ENCODE measurements around the gene SYPL1. TPM values are rescaled to one million over a fixed set of nuclear protein-coding genes. Genes with fewer than 3 reads are reported as not detected.

The SYPL1 gene
- total RNA-seq, 1 experiment from 2014 or later, result 35.6 TPM

- no peak for DNase-seq (ENCODE audit: low read depth)
- in situ Hi-C loops (cut with HindIII; ENCODE audit: low pct_unique_long_range_greater_than_20kb, low sequenced_read_pairs), result no loop called here
Observed at GRCh38 chr7:106126170-106126938, 14.2 kb upstream of the SYPL1 start.

DNA sequence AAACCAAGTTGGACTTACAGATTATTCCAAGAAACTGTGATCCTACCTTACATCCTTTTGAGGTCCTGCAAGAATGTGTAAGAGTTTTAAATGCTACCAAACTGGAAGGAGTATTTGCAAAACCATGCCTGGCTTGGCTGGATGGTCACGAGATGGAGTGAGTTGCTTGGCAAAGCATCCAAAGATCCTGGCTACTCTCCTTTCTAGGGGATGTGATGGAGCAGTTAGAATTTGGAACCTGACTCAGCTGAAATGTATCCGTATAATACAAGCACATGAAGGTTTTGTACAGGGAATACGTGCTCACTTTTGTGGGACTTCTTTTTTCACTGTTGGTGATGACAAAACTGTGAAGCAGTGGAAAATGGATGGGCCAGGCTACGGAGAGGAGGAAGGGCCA is 13.3 kb upstream of the SYPL1 start:
- in situ Hi-C loops (cut with HindIII; ENCODE audit: low pct_unique_long_range_greater_than_20kb, low sequenced_read_pairs), result no loop called here
- DNase-seq (ENCODE audit: low read depth), result no peak

GRCh38 chr7:106124186-106124585 is 12.1 kb upstream of the SYPL1 start:
- in situ Hi-C loops (cut with HindIII; ENCODE audit: low pct_unique_long_range_greater_than_20kb, low sequenced_read_pairs), result no loop called here
- DNase-seq (ENCODE audit: low read depth), result no peak

GRCh38 chr7:106122713-106123112 is 10.6 kb upstream of the SYPL1 start:
- in situ Hi-C loops (cut with HindIII; ENCODE audit: low pct_unique_long_range_greater_than_20kb, low sequenced_read_pairs), result no loop called here
- DNase-seq (ENCODE audit: low read depth), result no peak

GRCh38 chr7:106121189-106121810 is 9.2 kb upstream of the SYPL1 start:
- in situ Hi-C loops (cut with HindIII; ENCODE audit: low pct_unique_long_range_greater_than_20kb, low sequenced_read_pairs), result no loop called here
- DNase-seq (ENCODE audit: low read depth), result no peak

DNA sequence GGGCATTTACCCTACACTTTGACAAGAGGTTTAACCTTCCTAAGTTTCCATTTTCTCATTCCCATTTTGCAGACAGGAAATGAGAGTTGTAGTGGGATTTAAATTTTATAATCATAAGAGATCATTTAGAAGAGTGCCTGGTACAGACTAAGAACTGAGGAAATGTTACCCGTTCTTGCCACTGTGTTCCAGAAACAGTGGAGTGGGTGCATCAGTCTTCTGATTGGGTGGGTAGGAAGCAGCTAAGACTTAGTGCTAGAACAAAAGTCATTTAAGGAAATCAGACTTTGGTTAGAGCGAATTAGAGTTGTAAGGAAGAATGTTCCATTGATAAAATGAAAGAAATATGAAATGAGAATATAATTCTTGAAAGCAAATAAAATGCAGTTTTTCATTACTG is 8.4 kb upstream of the SYPL1 start:
- no peak for DNase-seq (ENCODE audit: low read depth)
- in situ Hi-C loops (cut with HindIII; ENCODE audit: low pct_unique_long_range_greater_than_20kb, low sequenced_read_pairs), result no loop called here

DNA sequence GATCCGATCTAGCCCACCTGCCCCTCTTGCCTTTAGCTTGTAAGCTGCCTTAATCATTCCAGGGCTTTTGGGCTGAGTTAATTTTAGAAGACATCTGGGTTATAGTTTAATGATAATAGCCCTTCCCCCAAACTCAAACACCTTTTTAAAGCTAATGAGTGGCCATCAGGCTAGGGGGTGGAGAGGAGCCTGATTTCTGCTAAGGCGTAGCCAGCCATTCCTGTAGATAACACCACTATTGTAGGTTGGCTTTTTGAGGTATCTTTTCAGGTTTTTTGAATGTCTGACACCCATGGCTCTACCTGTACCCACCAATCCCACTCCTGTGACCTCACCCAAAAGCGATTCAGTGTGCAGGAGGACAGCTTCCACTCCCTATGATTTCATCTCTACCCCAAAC is 7.6 kb upstream of the SYPL1 start:
- DNase-seq (ENCODE audit: low read depth), result no peak
- in situ Hi-C loops (cut with HindIII; ENCODE audit: low pct_unique_long_range_greater_than_20kb, low sequenced_read_pairs), result no loop called here

GRCh38 chr7:106117786-106118544 is 5.9 kb upstream of the SYPL1 start:
- in situ Hi-C loops (cut with HindIII; ENCODE audit: low pct_unique_long_range_greater_than_20kb, low sequenced_read_pairs), result no loop called here
- no peak for DNase-seq (ENCODE audit: low read depth)

GRCh38 chr7:106116161-106116704 is 4.1 kb upstream of the SYPL1 start:
- in situ Hi-C loops (cut with HindIII; ENCODE audit: low pct_unique_long_range_greater_than_20kb, low sequenced_read_pairs), result no loop called here
- no peak for DNase-seq (ENCODE audit: low read depth)

DNA sequence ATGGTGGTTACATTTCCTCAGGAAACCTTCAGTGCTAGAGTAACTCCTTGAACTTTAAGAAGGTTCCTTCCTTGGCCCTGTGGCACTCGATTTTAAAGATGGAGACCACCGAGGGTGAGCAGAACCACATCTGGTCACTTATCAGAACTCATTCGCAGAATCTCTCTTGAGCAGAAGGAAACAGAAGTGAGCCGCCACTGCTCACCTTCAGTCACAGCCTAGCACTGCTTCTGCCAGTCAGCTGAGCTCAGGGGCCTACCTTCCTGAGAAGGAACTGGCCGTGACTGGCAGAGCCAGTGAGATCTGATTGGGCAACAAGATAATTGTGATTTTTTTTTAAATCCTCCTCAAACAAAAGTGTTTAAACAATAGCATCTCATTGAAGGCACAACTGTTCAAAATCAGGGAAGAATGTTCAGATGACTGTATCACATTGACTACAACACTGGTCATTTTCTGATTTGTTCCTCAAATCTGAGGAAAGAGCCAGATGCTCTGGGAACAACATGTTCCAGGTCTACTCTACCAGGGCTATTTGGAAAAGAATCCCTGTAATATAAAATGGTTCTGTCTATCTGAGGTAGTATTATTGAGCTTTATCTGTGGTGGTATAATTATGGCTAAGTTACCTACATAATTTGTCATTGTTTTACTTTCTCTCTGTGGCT is 2.7 kb upstream of the SYPL1 start:
- in situ Hi-C loops (cut with HindIII; ENCODE audit: low pct_unique_long_range_greater_than_20kb, low sequenced_read_pairs), result no loop called here
- DNase-seq (ENCODE audit: low read depth), result no peak

DNA sequence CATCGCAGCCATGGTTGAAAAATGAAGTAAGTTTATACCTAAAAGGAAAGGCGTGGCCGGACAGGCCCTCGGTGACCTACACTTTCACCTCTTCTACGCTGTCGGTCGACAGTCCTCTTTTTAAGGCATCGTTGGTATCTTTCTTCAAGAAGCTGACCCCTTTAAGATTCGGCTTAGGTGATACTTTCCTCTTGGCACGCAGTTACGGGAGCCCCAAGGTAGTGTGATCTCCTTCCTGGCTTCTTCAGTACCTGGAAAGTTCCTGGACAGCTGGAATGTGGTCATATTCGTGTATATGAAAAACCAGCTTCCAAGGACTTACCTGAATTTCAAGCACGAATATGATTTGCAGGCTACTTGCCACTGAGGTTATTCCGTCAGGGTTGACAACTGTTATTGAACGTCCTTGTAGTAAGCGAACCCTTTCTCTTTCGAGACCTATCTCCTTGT is 885 bp upstream of the SYPL1 start:
- in situ Hi-C loops (cut with HindIII; ENCODE audit: low pct_unique_long_range_greater_than_20kb, low sequenced_read_pairs), result no loop called here

DNA sequence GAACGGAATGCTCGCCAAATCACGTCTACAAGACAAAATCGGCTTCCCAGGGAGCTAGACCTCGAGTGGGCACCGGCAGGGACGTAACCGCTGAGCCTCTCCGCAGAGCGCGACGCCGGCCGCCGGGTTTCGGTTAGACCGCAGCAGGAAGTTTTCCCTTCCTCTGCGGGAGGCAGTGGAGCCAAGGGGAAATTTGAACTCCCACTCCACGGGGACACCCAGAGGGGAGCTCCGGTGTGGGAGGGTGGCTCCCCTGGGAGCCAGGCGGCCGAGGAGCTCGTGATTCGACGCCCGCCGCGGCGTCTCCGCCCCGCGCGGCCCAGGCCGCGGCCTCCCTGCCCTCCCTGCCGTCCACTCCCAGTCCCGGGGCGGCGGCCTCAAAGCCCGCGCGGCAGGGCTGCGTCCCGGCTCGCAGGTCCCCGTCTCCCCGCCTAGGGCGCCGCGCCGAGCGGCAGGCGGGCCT is 426 bp downstream of the SYPL1 start:
- in situ Hi-C loops (cut with HindIII; ENCODE audit: low pct_unique_long_range_greater_than_20kb, low sequenced_read_pairs), result no loop called here
- peak; percentile 85 for DNase-seq (ENCODE audit: low read depth)

More for the DNA sequence above, 885 bp upstream of the SYPL1 start:
- no peak for DNase-seq (ENCODE audit: low read depth)

- in situ Hi-C loops (cut with HindIII; ENCODE audit: low pct_unique_long_range_greater_than_20kb, low sequenced_read_pairs), result no loop called here
- DNase-seq (ENCODE audit: low read depth), result no peak
Observed at GRCh38 chr7:106110885-106111654, 1.0 kb downstream of the SYPL1 start.

DNA sequence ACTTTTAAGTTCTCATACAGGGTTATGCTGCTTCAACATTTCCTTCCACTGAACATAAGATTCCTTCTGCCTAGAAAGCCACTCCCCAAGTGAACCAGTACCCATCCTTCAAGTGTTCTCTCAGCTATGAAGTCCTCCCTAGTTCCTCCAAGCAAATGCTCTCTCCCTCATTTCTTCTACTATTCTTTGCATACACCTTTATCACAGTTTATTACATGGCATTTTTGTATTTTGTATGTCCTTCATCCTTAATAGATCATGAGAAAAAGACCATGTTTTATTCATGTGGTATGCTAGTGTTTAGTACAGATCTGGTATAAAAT is 1.9 kb downstream of the SYPL1 start:
- no peak for DNase-seq (ENCODE audit: low read depth)
- in situ Hi-C loops (cut with HindIII; ENCODE audit: low pct_unique_long_range_greater_than_20kb, low sequenced_read_pairs), result no loop called here

DNA sequence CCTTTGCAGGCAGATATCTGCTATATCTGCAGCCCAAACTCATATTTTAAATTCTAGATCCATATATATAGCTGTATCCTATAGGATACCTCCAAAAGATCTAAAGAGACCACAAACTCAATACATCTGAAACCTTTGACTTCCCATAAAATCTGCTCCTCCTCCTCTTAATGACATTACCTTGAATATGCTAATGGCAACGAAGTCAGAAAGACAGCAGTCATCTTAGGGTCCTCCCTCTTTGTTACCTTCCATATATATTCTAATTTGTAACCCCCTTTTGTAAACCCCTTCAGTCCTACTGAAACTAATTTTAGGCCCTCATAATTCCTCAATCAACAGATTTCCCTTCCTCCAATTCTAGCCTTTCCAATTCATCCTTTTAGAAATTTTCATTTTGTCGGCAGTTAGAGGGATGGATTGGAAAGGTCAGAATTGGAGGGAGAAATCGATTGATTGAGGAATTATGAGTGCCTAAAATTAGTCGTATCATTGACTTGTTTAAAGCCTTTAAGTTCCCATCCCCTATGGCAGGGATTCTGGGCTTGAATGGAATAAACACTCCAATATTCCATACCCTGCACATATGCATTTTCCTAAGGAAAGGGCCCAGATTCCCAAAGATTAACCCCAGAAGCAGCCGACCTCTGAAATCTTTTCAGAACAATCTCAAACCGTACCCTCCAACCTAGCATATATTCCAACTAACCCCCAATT is 2.4 kb downstream of the SYPL1 start:
- in situ Hi-C loops (cut with HindIII; ENCODE audit: low pct_unique_long_range_greater_than_20kb, low sequenced_read_pairs), result no loop called here
- no peak for DNase-seq (ENCODE audit: low read depth)

GRCh38 chr7:106108991-106109390 is 3.1 kb downstream of the SYPL1 start:
- DNase-seq (ENCODE audit: low read depth), result no peak
- in situ Hi-C loops (cut with HindIII; ENCODE audit: low pct_unique_long_range_greater_than_20kb, low sequenced_read_pairs), result no loop called here

GRCh38 chr7:106104721-106105260 is 7.3 kb downstream of the SYPL1 start:
- in situ Hi-C loops (cut with HindIII; ENCODE audit: low pct_unique_long_range_greater_than_20kb, low sequenced_read_pairs), result no loop called here

More at GRCh38 chr7:106104721-106105260, 7.3 kb downstream of the SYPL1 start:
- no peak for DNase-seq (ENCODE audit: low read depth)
